ENCODE measurements around the gene C5AR2.

DNA sequence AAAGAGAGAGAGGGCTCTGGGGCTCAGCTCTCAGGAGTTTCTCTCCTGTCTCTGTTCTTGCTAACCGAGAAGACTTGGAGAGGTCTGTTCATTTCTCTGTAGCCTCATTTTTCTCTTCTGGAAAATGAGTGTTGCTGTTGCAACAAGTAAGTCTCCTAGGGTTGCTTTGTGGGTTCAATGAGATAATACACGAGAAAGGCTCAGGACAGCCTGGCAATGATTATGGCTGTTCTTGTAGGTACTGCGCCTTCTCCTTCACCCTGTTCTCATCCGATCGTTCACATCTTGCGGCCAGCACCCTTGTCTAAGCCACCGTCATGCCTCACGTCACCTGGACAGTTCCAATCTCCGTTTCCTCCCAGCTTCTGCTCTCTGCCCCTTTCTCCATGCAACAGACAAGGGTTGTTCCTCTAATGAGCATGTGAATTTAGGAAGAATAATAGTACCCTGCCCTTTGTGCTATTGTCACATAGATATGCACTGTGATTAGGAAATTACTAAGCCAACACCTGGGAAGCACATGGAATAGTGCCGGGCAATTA, 18.1 kb upstream of the C5AR2 start:
- TF ChIP-seq, protein P1, sequence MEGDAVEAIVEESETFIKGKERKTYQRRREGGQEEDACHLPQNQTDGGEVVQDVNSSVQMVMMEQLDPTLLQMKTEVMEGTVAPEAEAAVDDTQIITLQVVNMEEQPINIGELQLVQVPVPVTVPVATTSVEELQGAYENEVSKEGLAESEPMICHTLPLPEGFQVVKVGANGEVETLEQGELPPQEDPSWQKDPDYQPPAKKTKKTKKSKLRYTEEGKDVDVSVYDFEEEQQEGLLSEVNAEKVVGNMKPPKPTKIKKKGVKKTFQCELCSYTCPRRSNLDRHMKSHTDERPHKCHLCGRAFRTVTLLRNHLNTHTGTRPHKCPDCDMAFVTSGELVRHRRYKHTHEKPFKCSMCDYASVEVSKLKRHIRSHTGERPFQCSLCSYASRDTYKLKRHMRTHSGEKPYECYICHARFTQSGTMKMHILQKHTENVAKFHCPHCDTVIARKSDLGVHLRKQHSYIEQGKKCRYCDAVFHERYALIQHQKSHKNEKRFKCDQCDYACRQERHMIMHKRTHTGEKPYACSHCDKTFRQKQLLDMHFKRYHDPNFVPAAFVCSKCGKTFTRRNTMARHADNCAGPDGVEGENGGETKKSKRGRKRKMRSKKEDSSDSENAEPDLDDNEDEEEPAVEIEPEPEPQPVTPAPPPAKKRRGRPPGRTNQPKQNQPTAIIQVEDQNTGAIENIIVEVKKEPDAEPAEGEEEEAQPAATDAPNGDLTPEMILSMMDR (IDR thresholded peaks at IDR 0.05; ENCODE audit: low read depth, low read length): no peak
- TF ChIP-seq EZH2phosphoT487 (IDR thresholded peaks at IDR 0.05; ENCODE audit: low read depth): no peak
